Fibroblast of lung (primary cell): ENCODE data around the gene TMPRSS11A. TPM values are rescaled to one million over a fixed set of nuclear protein-coding genes. Genes with fewer than 3 reads are reported as not detected.

Experiments
- DNase-seq, 2 donors: peaks; one replicate each; pipeline versions ENCODE4 v3.0.0 to v3.0.0-alpha.2; 2010; ENCODE audit warnings: low read depth in 2 of 2
- H2AFZ ChIP-seq: 2 replicates; pipeline ENCODE4 v1.5.1; 2012; ENCODE audit warnings: low read length, control low read depth, inconsistent platforms
- H3K27ac ChIP-seq: 2 replicates; pipeline ENCODE4 v1.5.1; 2011; ENCODE audit warnings: low read length, control low read depth; ENCODE audit not compliant: insufficient read depth
- H3K27me3 ChIP-seq: 2 replicates; pipeline ENCODE4 v1.5.1; 2011; ENCODE audit warnings: mild to moderate bottlenecking, low read length; ENCODE audit not compliant: control insufficient read depth, insufficient read depth
- H3K36me3 ChIP-seq: 2 replicates; pipeline ENCODE4 v1.5.1; 2011; ENCODE audit warnings: low read length; ENCODE audit not compliant: control insufficient read depth, insufficient read depth
- H3K4me1 ChIP-seq: 2 replicates; pipeline ENCODE4 v1.5.1; 2011; ENCODE audit warnings: low read length; ENCODE audit not compliant: control insufficient read depth, insufficient read depth; ENCODE audit errors: extremely low read depth
- H3K4me2 ChIP-seq: 2 replicates; pipeline ENCODE4 v1.5.1; 2011; ENCODE audit warnings: low read length, control low read depth; ENCODE audit not compliant: insufficient read depth; ENCODE audit errors: extremely low read depth
- H3K4me3 ChIP-seq, 4 experiments: fragments of 200-600 bp in 1 of 4; sonication (generic) in 1 of 4; replicated peaks in 1 of 4; 2 replicates each; pipeline ENCODE4 v1.5.1; 2011 to 2016; ENCODE audit warnings: low read length in 4 of 4, low read depth in 3 of 4, mild to moderate bottlenecking in 3 of 4, control low read depth in 2 of 4, inconsistent platforms in 1 of 4, mixed read lengths in 1 of 4; ENCODE audit not compliant: insufficient read depth in 1 of 4; ENCODE audit errors: control extremely low read depth in 1 of 4
- H3K79me2 ChIP-seq: 2 replicates; pipeline ENCODE4 v1.5.1; 2012; ENCODE audit warnings: mild to moderate bottlenecking, low read length, inconsistent platforms; ENCODE audit not compliant: control insufficient read depth, insufficient read depth
- H3K9ac ChIP-seq: 2 replicates; pipeline ENCODE4 v1.5.1; 2011; ENCODE audit warnings: mild to moderate bottlenecking, low read length, control low read depth; ENCODE audit not compliant: insufficient read depth
- H3K9me3 ChIP-seq: 2 replicates; pipeline ENCODE4 v1.5.1; 2012; ENCODE audit warnings: low read depth, low read length; ENCODE audit not compliant: control insufficient read depth, insufficient read depth
- H4K20me1 ChIP-seq: 2 replicates; pipeline ENCODE4 v1.5.1; 2011; ENCODE audit warnings: low read length; ENCODE audit not compliant: control insufficient read depth, insufficient read depth; ENCODE audit errors: extremely low read depth
- EZH2 ChIP-seq: IDR thresholded peaks from 2 replicates; pipeline ENCODE4 v1.5.1; 2012; ENCODE audit warnings: low read length, control low read depth, mild to moderate bottlenecking; ENCODE audit errors: missing control alignments
- polyA plus RNA-seq, 2 donors: library from polyadenylated mRNA; depleted of rRNA in 1 of 2; stranded (reverse) in 1 of 2; unstranded in 1 of 2; fragments of >200 nt; gene quantifications; 2 replicates each; pipeline ENCODE4 v1.2.1, GENCODE V29; 2011 to 2012; ENCODE audit warnings: missing spikeins in 1 of 2
- total RNA-seq: library from RNA; depleted of rRNA; stranded (reverse); fragments of >200 nt; gene quantifications from 2 replicates; pipeline ENCODE4 v1.2.1, GENCODE V29; 2014
- TF ChIP-seq, protein P1 (sequence below), 2 donors: IDR thresholded peaks in 1 of 2; conservative IDR thresholded peaks in 1 of 2; 1 replicate in 1 of 2; 2 replicates in 1 of 2; pipeline ENCODE4 v1.5.1; 2011 to 2012; ENCODE audit warnings: low read length in 2 of 2, control low read depth in 1 of 2, inconsistent platforms in 1 of 2, low read depth in 1 of 2, mild to moderate bottlenecking in 1 of 2

The TMPRSS11A gene
- total and polyA plus RNA-seq, 2 donors (not counting 1 experiment from before 2014, with no cell fraction given): not detected

DNA sequence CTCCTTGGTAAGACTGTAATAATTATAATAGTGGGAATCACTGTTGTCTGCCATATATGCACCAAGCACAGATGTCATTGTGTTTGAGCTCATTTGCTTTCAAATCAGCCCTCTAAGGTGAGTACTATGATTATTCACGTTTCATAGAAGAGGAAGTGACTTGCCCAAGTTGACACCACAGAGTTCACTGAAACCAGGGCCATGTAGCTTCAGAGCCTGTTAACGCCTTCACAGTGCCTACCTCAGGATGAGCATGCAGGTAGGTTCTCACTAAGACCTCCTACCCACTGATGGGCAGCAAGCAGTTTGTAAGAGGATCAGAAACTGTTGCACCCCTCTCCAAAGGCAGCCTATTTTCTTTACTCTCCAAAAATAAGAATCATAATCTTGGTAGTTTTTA lies 27.4 kb downstream of the TMPRSS11A start:
- Histone ChIP-seq H3K4me3 (no peak overlapping the region), H3K79me2 (no peaks in the 10 kb centered on the region)
- TF ChIP-seq, protein P1, sequence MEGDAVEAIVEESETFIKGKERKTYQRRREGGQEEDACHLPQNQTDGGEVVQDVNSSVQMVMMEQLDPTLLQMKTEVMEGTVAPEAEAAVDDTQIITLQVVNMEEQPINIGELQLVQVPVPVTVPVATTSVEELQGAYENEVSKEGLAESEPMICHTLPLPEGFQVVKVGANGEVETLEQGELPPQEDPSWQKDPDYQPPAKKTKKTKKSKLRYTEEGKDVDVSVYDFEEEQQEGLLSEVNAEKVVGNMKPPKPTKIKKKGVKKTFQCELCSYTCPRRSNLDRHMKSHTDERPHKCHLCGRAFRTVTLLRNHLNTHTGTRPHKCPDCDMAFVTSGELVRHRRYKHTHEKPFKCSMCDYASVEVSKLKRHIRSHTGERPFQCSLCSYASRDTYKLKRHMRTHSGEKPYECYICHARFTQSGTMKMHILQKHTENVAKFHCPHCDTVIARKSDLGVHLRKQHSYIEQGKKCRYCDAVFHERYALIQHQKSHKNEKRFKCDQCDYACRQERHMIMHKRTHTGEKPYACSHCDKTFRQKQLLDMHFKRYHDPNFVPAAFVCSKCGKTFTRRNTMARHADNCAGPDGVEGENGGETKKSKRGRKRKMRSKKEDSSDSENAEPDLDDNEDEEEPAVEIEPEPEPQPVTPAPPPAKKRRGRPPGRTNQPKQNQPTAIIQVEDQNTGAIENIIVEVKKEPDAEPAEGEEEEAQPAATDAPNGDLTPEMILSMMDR (conservative IDR thresholded peaks at IDR 0.05 in 1 of 2, IDR thresholded peaks at IDR 0.05 in 1 of 2; ENCODE audit: low read depth in 1 of 2, low read length in 2 of 2): no peak
- no peak for TF ChIP-seq EZH2

DNA sequence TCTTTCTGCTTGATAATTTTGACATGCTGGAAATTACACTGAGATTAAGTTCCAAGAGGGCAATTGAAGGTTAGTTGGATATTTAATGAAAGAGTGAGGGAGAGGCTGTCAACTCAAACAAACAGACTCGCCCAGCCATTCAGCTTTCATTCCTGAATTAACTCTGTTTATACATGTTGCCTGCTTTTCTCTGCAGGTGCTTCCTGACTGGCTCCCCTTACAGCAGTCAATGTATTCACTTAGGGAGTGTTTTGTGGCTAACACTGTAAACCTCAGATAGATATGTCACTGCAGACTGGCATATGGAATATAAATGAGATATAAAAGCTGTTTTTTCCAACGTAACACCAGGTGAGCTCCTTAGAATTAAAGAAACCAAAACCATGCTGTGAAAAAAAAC lies 28.7 kb downstream of the TMPRSS11A start:
- H2AFZ ChIP-seq: no peak overlapping the region
- no peaks in the 10 kb centered on the region for H4K20me1 ChIP-seq
- H3K27ac ChIP-seq: no peak overlapping the region
- H3K4me1 ChIP-seq: no peaks in the 10 kb centered on the region
- H3K4me3 ChIP-seq: no peak overlapping the region
- no peaks in the 10 kb centered on the region for H3K9me3 ChIP-seq
- TF ChIP-seq, protein P1 (conservative IDR thresholded peaks at IDR 0.05 in 1 of 2, IDR thresholded peaks at IDR 0.05 in 1 of 2; ENCODE audit: low read depth in 1 of 2, low read length in 2 of 2): no peak
- TF ChIP-seq EZH2: no peak
- peak in 1 of 2 donors; percentile 39 for DNase-seq
- no peaks in the 10 kb centered on the region for H3K27me3 ChIP-seq
- no peaks in the 10 kb centered on the region for H3K36me3 ChIP-seq
- H3K79me2 ChIP-seq: no peaks in the 10 kb centered on the region
- no peak overlapping the region for H3K4me2 ChIP-seq
- no peak overlapping the region for H3K9ac ChIP-seq

More for the DNA sequence above, 27.4 kb downstream of the TMPRSS11A start:
- DNase-seq: no peak
- Histone ChIP-seq H3K36me3 (no peaks in the 10 kb centered on the region), H4K20me1 (no peaks in the 10 kb centered on the region), H3K9me3 (no peaks in the 10 kb centered on the region), H2AFZ (no peak overlapping the region), H3K27me3 (no peaks in the 10 kb centered on the region), H3K4me1 (no peaks in the 10 kb centered on the region), H3K27ac (no peak overlapping the region), H3K9ac (no peak overlapping the region), H3K4me2 (no peak overlapping the region)

DNA sequence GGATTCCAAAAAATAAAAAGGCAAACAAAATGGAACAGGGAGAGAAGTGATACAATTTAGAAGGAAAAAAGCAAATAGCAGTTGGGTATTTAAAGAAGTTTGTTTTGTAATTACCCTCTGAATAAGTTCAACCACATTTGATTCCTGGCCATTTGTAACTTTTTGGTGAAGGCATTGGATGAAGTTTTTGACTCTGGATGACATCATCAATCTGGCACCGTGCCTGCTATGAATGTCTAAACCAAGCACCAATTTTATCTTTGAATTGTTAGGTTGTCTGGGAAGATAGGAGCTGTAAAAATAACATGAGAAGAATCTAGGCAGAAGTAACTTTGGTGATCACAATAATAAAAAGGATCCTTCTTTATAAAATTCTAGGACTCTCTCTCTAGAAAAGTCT lies 29.5 kb downstream of the TMPRSS11A start:
- DNase-seq: peak in 1 of 2 donors; percentile 71

More for the DNA sequence above, 29.5 kb downstream of the TMPRSS11A start:
- Histone ChIP-seq H3K36me3 (no peaks in the 10 kb centered on the region), H3K9ac (no peak overlapping the region), H3K4me1 (no peaks in the 10 kb centered on the region), H4K20me1 (no peaks in the 10 kb centered on the region), H3K79me2 (no peaks in the 10 kb centered on the region), H3K4me2 (no peak overlapping the region), H2AFZ (no peak overlapping the region), H3K27me3 (no peaks in the 10 kb centered on the region), H3K27ac (no peak overlapping the region), H3K4me3 (no peak overlapping the region), H3K9me3 (no peaks in the 10 kb centered on the region)
- TF ChIP-seq EZH2: no peak
- TF ChIP-seq, protein P1 (conservative IDR thresholded peaks at IDR 0.05 in 1 of 2, IDR thresholded peaks at IDR 0.05 in 1 of 2; ENCODE audit: low read depth in 1 of 2, low read length in 2 of 2): no peak
